WTC11 (cell line): ENCODE results near the gene PTPRU. TPM values are rescaled to one million over a fixed set of nuclear protein-coding genes. Genes with fewer than 3 reads are reported as not detected.

Experiments used
- ATAC-seq: fragments of 200-7000 bp; cut with Tn5 transposase; 2 replicates; pipeline ENCODE4 v1.10.0; 2021; ENCODE audit warnings: mild to moderate bottlenecking, moderate library complexity
- CTCF ChIA-PET: fragments of 300-600 bp; sonication (Branson Sonifier 250); formaldehyde crosslinking; loops from one replicate; lab custom pipeline; 2021; ENCODE audit warnings: antibody characterized with exemption; lab: Charles Lee
- POLR2A ChIA-PET: fragments of 350-600 bp; sonication (Branson Sonifier 250); formaldehyde crosslinking; loops from one replicate; lab custom pipeline; 2021; ENCODE audit warnings: antibody characterized with exemption; lab: Charles Lee
- DNase-seq: peaks from one replicate; pipeline ENCODE4 v3.0.0; 2021; ENCODE audit warnings: low spot score
- H3K27ac Mint-ChIP-seq: 2 replicates; pipeline ENCODE4 v1.8.0; 2021; ENCODE audit warnings: mixed read lengths
- H3K27me3 Mint-ChIP-seq: 2 replicates; pipeline ENCODE4 v1.8.0; 2021; ENCODE audit warnings: low read depth, mild to moderate bottlenecking, moderate library complexity, mixed read lengths
- H3K36me3 Mint-ChIP-seq: 2 replicates; pipeline ENCODE4 v1.8.0; 2021; ENCODE audit warnings: mixed read lengths
- H3K4me1 Mint-ChIP-seq: 2 replicates; pipeline ENCODE4 v1.8.0; 2022; ENCODE audit warnings: mixed read lengths
- H3K4me3 Mint-ChIP-seq: 2 replicates; pipeline ENCODE4 v1.8.0; 2021; ENCODE audit warnings: mild to moderate bottlenecking, moderate library complexity, mixed read lengths
- H3K9me3 Mint-ChIP-seq: 2 replicates; pipeline ENCODE4 v1.8.0; 2021; ENCODE audit warnings: mixed read lengths
- ESRRA ChIP-seq: sonication (generic); formaldehyde crosslinking; IDR thresholded peaks from 2 replicates; pipeline ENCODE4 v1.8.1; 2022; ENCODE audit warnings: mild to moderate bottlenecking, missing genetic modification reagents, borderline replicate concordance
- FOXJ3 ChIP-seq: sonication (generic); formaldehyde crosslinking; IDR thresholded peaks from 2 replicates; pipeline ENCODE4 v1.9.0; 2021; ENCODE audit warnings: missing genetic modification reagents, mild to moderate bottlenecking, borderline replicate concordance
- MXD4 ChIP-seq: fragments of 250-450 bp; sonication (Bioruptor Pico); IDR thresholded peaks from 2 replicates; pipeline ENCODE4 v1.8.0; 2021; ENCODE audit warnings: mild to moderate bottlenecking, moderate library complexity, borderline replicate concordance
- MYBL2 ChIP-seq: sonication (generic); formaldehyde crosslinking; IDR thresholded peaks from 2 replicates; pipeline ENCODE4 v1.8.1; 2023; ENCODE audit warnings: mild to moderate bottlenecking, moderate library complexity, missing genetic modification reagents
- NFE2L1 ChIP-seq: sonication (generic); formaldehyde crosslinking; IDR thresholded peaks from 2 replicates; pipeline ENCODE4 v1.8.1; 2023; ENCODE audit warnings: missing genetic modification reagents
- OVOL2 ChIP-seq: fragments of 250-450 bp; sonication (Bioruptor Pico); IDR thresholded peaks from 2 replicates; pipeline ENCODE4 v1.9.0; 2021; ENCODE audit warnings: mild to moderate bottlenecking, borderline replicate concordance
- SP1 ChIP-seq: sonication (generic); formaldehyde crosslinking; conservative IDR thresholded peaks from 2 replicates; pipeline ENCODE4 v1.8.1; 2022; ENCODE audit warnings: missing genetic modification reagents
- TEAD4 ChIP-seq: sonication (generic); formaldehyde crosslinking; IDR thresholded peaks from 2 replicates; pipeline ENCODE4 v1.8.0; 2022; ENCODE audit warnings: mild to moderate bottlenecking, missing genetic modification reagents
- total RNA-seq: library from RNA; stranded (reverse); gene quantifications from 3 replicates; pipeline ENCODE4 v1.2.3, GENCODE V29; 2021
- TF ChIP-seq, protein P1 (sequence below): fragments of 250-450 bp; sonication (Bioruptor Pico); IDR thresholded peaks from 2 replicates; pipeline ENCODE4 v2.1.2; 2022; ENCODE audit warnings: mild to moderate bottlenecking, moderate library complexity
- TF ChIP-seq, protein P2 (sequence below): sonication (generic); formaldehyde crosslinking; IDR thresholded peaks from 2 replicates; pipeline ENCODE4 v1.8.1; 2022; ENCODE audit warnings: mild to moderate bottlenecking, missing genetic modification reagents, moderate library complexity, borderline replicate concordance
- TF ChIP-seq, protein P3 (sequence below): sonication (generic); formaldehyde crosslinking; IDR thresholded peaks from 2 replicates; pipeline ENCODE4 v1.8.0; 2022; ENCODE audit warnings: mild to moderate bottlenecking, missing genetic modification reagents
- TF ChIP-seq, protein P4 (sequence below): fragments of 250-450 bp; sonication (Bioruptor Pico); IDR thresholded peaks from 2 replicates; pipeline ENCODE4 v1.9.0; 2021; ENCODE audit warnings: mild to moderate bottlenecking
- TF ChIP-seq, protein P5 (sequence below): sonication (generic); formaldehyde crosslinking; IDR thresholded peaks from 2 replicates; pipeline ENCODE4 v1.8.0; 2022; ENCODE audit warnings: missing genetic modification reagents
- TF ChIP-seq, protein P6 (sequence below): sonication (generic); formaldehyde crosslinking; conservative IDR thresholded peaks from 2 replicates; pipeline ENCODE4 v1.8.1; 2022; ENCODE audit warnings: mild to moderate bottlenecking, missing genetic modification reagents
- TF ChIP-seq, protein P7 (sequence below): sonication (generic); formaldehyde crosslinking; IDR thresholded peaks from 2 replicates; pipeline ENCODE4 v1.8.1; 2022; ENCODE audit warnings: low read depth, missing genetic modification reagents, borderline replicate concordance
- TF ChIP-seq, protein P8 (sequence below): sonication (generic); formaldehyde crosslinking; IDR thresholded peaks from 2 replicates; pipeline ENCODE4 v1.8.0; 2022; ENCODE audit warnings: mild to moderate bottlenecking, missing genetic modification reagents
- TF ChIP-seq, protein P9 (sequence below): fragments of 250-450 bp; sonication (Bioruptor Pico); IDR thresholded peaks from 2 replicates; pipeline ENCODE4 v1.9.0; 2021; ENCODE audit warnings: moderate library complexity, mild to moderate bottlenecking, inconsistent platforms, borderline replicate concordance
- TF ChIP-seq, protein P10 (sequence below): sonication (generic); formaldehyde crosslinking; IDR thresholded peaks from 2 replicates; pipeline ENCODE4 v1.8.1; 2022; ENCODE audit warnings: missing genetic modification reagents, borderline replicate concordance

PTPRU gene
- total RNA-seq, 1 experiment from 2014 or later = 75.4 TPM

DNA sequence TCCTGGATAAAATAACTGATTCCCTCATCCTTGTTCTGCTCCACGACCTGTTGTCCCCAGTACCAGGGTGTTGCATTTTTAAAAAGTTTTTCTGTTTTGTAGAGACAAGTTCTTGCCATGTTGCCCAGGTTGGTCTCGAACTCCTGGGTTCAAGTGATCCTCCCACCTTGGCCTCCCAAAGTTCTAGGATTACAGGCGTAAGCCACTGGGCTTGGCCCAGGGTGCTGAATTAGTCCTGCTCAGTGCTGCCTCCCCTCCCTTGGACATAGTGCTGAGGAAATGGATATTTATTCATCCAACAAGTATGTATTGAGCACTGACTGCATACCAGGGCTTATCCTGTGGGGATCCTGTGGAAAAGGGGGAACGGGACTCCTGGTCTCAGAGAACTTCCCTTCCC lies 126.4 kb downstream of the PTPRU start (continued):
- TF ChIP-seq FOXJ3 (CRISPR knock-in tag) (no peak), NFE2L1 (CRISPR knock-in tag) (no peak)
- TF ChIP-seq, protein P1, sequence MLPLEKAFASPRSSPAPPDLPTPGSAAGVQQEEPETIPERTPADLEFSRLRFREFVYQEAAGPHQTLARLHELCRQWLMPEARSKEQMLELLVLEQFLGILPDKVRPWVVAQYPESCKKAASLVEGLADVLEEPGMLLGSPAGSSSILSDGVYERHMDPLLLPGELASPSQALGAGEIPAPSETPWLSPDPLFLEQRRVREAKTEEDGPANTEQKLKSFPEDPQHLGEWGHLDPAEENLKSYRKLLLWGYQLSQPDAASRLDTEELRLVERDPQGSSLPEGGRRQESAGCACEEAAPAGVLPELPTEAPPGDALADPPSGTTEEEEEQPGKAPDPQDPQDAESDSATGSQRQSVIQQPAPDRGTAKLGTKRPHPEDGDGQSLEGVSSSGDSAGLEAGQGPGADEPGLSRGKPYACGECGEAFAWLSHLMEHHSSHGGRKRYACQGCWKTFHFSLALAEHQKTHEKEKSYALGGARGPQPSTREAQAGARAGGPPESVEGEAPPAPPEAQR (CRISPR knock-in tag) = no peak
- TF ChIP-seq, protein P2, sequence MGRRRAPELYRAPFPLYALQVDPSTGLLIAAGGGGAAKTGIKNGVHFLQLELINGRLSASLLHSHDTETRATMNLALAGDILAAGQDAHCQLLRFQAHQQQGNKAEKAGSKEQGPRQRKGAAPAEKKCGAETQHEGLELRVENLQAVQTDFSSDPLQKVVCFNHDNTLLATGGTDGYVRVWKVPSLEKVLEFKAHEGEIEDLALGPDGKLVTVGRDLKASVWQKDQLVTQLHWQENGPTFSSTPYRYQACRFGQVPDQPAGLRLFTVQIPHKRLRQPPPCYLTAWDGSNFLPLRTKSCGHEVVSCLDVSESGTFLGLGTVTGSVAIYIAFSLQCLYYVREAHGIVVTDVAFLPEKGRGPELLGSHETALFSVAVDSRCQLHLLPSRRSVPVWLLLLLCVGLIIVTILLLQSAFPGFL = no peak
- TF ChIP-seq, protein P3, sequence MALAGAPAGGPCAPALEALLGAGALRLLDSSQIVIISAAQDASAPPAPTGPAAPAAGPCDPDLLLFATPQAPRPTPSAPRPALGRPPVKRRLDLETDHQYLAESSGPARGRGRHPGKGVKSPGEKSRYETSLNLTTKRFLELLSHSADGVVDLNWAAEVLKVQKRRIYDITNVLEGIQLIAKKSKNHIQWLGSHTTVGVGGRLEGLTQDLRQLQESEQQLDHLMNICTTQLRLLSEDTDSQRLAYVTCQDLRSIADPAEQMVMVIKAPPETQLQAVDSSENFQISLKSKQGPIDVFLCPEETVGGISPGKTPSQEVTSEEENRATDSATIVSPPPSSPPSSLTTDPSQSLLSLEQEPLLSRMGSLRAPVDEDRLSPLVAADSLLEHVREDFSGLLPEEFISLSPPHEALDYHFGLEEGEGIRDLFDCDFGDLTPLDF = no peak

DNA sequence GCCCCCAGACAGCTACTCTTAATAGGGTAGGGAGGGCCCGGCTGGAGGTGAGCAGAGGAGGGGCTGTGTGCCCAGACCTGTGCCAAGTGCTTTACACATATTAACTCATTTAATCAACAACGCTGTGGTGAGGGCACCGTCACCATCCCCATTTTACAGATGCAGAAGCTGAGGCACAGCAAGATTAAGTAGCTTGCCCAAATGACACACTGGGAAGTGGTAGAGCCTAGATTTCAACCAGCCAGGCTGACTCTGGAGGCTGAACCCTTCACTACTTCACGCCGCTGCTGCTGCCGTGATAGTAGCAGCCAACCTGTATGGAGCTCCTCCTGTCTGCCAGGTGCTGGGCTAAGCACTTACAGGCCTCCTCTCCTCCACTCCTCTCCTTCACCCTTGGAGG lies 127.2 kb downstream of the PTPRU start:
- DNase-seq = no peak
- Mint-ChIP-seq H3K27me3 (peaks cover 9% of the 10 kb centered on the region; the same call in 1 of the 2 replicates), H3K4me3 (no peak overlapping the region), H3K27ac (no peak overlapping the region), H3K36me3 (no peaks in the 10 kb centered on the region), H3K4me1 (peaks cover 8% of the 10 kb centered on the region), H3K9me3 (peaks cover 3% of the 10 kb centered on the region)
- ChIA-PET POLR2A (no interaction called here), CTCF (interaction anchor here (1.1 kb wide), 1 partner anchor 127 kb away, joined by 3 read pairs; no protein-coding TSS in a partner anchor)
- ATAC-seq = no peak
- TF ChIP-seq, protein P4, sequence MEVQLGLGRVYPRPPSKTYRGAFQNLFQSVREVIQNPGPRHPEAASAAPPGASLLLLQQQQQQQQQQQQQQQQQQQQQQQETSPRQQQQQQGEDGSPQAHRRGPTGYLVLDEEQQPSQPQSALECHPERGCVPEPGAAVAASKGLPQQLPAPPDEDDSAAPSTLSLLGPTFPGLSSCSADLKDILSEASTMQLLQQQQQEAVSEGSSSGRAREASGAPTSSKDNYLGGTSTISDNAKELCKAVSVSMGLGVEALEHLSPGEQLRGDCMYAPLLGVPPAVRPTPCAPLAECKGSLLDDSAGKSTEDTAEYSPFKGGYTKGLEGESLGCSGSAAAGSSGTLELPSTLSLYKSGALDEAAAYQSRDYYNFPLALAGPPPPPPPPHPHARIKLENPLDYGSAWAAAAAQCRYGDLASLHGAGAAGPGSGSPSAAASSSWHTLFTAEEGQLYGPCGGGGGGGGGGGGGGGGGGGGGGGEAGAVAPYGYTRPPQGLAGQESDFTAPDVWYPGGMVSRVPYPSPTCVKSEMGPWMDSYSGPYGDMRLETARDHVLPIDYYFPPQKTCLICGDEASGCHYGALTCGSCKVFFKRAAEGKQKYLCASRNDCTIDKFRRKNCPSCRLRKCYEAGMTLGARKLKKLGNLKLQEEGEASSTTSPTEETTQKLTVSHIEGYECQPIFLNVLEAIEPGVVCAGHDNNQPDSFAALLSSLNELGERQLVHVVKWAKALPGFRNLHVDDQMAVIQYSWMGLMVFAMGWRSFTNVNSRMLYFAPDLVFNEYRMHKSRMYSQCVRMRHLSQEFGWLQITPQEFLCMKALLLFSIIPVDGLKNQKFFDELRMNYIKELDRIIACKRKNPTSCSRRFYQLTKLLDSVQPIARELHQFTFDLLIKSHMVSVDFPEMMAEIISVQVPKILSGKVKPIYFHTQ = no peak
- TF ChIP-seq OVOL2 (CRISPR knock-in tag) = no peak
- TF ChIP-seq, protein P5, sequence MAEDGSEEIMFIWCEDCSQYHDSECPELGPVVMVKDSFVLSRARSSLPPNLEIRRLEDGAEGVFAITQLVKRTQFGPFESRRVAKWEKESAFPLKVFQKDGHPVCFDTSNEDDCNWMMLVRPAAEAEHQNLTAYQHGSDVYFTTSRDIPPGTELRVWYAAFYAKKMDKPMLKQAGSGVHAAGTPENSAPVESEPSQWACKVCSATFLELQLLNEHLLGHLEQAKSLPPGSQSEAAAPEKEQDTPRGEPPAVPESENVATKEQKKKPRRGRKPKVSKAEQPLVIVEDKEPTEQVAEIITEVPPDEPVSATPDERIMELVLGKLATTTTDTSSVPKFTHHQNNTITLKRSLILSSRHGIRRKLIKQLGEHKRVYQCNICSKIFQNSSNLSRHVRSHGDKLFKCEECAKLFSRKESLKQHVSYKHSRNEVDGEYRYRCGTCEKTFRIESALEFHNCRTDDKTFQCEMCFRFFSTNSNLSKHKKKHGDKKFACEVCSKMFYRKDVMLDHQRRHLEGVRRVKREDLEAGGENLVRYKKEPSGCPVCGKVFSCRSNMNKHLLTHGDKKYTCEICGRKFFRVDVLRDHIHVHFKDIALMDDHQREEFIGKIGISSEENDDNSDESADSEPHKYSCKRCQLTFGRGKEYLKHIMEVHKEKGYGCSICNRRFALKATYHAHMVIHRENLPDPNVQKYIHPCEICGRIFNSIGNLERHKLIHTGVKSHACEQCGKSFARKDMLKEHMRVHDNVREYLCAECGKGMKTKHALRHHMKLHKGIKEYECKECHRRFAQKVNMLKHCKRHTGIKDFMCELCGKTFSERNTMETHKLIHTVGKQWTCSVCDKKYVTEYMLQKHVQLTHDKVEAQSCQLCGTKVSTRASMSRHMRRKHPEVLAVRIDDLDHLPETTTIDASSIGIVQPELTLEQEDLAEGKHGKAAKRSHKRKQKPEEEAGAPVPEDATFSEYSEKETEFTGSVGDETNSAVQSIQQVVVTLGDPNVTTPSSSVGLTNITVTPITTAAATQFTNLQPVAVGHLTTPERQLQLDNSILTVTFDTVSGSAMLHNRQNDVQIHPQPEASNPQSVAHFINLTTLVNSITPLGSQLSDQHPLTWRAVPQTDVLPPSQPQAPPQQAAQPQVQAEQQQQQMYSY (CRISPR knock-in tag) = no peak
- TF ChIP-seq, protein P6, sequence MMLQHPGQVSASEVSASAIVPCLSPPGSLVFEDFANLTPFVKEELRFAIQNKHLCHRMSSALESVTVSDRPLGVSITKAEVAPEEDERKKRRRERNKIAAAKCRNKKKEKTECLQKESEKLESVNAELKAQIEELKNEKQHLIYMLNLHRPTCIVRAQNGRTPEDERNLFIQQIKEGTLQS (CRISPR knock-in tag) = no peak
- TF ChIP-seq, protein P7, sequence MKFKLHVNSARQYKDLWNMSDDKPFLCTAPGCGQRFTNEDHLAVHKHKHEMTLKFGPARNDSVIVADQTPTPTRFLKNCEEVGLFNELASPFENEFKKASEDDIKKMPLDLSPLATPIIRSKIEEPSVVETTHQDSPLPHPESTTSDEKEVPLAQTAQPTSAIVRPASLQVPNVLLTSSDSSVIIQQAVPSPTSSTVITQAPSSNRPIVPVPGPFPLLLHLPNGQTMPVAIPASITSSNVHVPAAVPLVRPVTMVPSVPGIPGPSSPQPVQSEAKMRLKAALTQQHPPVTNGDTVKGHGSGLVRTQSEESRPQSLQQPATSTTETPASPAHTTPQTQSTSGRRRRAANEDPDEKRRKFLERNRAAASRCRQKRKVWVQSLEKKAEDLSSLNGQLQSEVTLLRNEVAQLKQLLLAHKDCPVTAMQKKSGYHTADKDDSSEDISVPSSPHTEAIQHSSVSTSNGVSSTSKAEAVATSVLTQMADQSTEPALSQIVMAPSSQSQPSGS (CRISPR knock-in tag) = no peak
- TF ChIP-seq, protein P8, sequence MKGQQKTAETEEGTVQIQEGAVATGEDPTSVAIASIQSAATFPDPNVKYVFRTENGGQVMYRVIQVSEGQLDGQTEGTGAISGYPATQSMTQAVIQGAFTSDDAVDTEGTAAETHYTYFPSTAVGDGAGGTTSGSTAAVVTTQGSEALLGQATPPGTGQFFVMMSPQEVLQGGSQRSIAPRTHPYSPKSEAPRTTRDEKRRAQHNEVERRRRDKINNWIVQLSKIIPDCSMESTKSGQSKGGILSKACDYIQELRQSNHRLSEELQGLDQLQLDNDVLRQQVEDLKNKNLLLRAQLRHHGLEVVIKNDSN (CRISPR knock-in tag) = no peak
- TF ChIP-seq TEAD4 = no peak
- TF ChIP-seq, protein P9, sequence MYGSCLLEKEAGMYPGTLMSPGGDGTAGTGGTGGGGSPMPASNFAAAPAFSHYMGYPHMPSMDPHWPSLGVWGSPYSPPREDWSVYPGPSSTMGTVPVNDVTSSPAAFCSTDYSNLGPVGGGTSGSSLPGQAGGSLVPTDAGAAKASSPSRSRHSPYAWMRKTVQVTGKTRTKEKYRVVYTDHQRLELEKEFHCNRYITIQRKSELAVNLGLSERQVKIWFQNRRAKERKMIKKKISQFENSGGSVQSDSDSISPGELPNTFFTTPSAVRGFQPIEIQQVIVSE = no peak
- no peak for TF ChIP-seq MXD4 (CRISPR knock-in tag)
- no peak for TF ChIP-seq MYBL2 (CRISPR knock-in tag)
- TF ChIP-seq, protein P10, sequence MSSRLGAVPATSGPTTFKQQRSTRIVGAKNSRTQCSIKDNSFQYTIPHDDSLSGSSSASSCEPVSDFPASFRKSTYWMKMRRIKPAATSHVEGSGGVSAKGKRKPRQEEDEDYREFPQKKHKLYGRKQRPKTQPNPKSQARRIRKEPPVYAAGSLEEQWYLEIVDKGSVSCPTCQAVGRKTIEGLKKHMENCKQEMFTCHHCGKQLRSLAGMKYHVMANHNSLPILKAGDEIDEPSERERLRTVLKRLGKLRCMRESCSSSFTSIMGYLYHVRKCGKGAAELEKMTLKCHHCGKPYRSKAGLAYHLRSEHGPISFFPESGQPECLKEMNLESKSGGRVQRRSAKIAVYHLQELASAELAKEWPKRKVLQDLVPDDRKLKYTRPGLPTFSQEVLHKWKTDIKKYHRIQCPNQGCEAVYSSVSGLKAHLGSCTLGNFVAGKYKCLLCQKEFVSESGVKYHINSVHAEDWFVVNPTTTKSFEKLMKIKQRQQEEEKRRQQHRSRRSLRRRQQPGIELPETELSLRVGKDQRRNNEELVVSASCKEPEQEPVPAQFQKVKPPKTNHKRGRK (CRISPR knock-in tag) = no peak
- no peak for TF ChIP-seq SP1 (CRISPR knock-in tag)
- TF ChIP-seq, protein P1 (CRISPR knock-in tag) = no peak
- TF ChIP-seq ESRRA (CRISPR knock-in tag) = no peak
